ENCODE measurements around the gene TTC3. TPM values are rescaled to one million over a fixed set of nuclear protein-coding genes. Genes with fewer than 3 reads are reported as not detected.

TTC3 gene
- polyA plus RNA-seq, 1 donor from 2014 or later: 332 TPM

DNA sequence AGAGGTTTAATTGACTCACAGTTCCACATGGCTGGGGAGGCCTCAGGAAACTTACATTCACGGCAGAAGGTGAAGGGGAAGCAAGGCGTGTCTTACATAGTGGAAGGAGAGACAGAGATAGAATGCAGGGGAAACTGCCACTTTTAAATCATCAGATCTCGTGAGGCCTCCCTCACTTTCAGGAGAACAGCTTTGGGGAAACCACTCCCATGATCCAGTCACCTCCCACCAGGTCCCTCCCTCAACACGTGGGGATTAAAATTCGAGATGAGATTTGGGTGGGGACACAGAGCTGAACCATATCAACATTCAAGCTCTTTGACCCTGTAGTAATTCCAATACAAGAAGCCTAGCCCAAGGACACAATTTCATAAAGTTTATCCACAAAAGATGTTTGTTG, 13.9 kb upstream of the TTC3 start:
- Histone ChIP-seq H3K27ac (ENCODE audit: low read length) (peak overlapping the region; percentile 97), H3K27me3 (ENCODE audit: insufficient read depth, low read depth, low read length) (no peaks in the 10 kb centered on the region), H3K4me3 (ENCODE audit: low read length) (no peak overlapping the region), H3K9me2 (ENCODE audit: insufficient read depth, low read length) (no peaks in the 10 kb centered on the region), H4K20me1 (ENCODE audit: insufficient read depth) (no peaks in the 10 kb centered on the region), H3K9ac (ENCODE audit: low read length) (no peak overlapping the region), H2AFZ (ENCODE audit: low read depth, low read length) (no peak overlapping the region), H3K36me3 (ENCODE audit: insufficient read depth, low read length) (no peaks in the 10 kb centered on the region), H3F3A (ENCODE audit: insufficient read depth, low read length, poor library complexity, severe bottlenecking) (peaks cover 5% of the 10 kb centered on the region), H3K9me3 (ENCODE audit: low read length) (no peaks in the 10 kb centered on the region), H3K4me2 (ENCODE audit: low read length) (no peak overlapping the region), H3K79me2 (replicated peaks; ENCODE audit: insufficient read depth, low read length) (no peaks in the 10 kb centered on the region)
- no peak for TF ChIP-seq TAF1 (IDR thresholded peaks at IDR 0.05; ENCODE audit: low read depth)
- no peak for TF ChIP-seq EZH2 (IDR thresholded peaks at IDR 0.05; ENCODE audit: borderline replicate concordance, insufficient read depth, low read length, poor library complexity, severe bottlenecking)
- TF ChIP-seq, protein P1, sequence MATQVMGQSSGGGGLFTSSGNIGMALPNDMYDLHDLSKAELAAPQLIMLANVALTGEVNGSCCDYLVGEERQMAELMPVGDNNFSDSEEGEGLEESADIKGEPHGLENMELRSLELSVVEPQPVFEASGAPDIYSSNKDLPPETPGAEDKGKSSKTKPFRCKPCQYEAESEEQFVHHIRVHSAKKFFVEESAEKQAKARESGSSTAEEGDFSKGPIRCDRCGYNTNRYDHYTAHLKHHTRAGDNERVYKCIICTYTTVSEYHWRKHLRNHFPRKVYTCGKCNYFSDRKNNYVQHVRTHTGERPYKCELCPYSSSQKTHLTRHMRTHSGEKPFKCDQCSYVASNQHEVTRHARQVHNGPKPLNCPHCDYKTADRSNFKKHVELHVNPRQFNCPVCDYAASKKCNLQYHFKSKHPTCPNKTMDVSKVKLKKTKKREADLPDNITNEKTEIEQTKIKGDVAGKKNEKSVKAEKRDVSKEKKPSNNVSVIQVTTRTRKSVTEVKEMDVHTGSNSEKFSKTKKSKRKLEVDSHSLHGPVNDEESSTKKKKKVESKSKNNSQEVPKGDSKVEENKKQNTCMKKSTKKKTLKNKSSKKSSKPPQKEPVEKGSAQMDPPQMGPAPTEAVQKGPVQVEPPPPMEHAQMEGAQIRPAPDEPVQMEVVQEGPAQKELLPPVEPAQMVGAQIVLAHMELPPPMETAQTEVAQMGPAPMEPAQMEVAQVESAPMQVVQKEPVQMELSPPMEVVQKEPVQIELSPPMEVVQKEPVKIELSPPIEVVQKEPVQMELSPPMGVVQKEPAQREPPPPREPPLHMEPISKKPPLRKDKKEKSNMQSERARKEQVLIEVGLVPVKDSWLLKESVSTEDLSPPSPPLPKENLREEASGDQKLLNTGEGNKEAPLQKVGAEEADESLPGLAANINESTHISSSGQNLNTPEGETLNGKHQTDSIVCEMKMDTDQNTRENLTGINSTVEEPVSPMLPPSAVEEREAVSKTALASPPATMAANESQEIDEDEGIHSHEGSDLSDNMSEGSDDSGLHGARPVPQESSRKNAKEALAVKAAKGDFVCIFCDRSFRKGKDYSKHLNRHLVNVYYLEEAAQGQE (IDR thresholded peaks at IDR 0.05; ENCODE audit: borderline replicate concordance): no peak
- TF ChIP-seq POLR2AphosphoS5 (IDR thresholded peaks at IDR 0.05): no peak
- TF ChIP-seq, protein P2, sequence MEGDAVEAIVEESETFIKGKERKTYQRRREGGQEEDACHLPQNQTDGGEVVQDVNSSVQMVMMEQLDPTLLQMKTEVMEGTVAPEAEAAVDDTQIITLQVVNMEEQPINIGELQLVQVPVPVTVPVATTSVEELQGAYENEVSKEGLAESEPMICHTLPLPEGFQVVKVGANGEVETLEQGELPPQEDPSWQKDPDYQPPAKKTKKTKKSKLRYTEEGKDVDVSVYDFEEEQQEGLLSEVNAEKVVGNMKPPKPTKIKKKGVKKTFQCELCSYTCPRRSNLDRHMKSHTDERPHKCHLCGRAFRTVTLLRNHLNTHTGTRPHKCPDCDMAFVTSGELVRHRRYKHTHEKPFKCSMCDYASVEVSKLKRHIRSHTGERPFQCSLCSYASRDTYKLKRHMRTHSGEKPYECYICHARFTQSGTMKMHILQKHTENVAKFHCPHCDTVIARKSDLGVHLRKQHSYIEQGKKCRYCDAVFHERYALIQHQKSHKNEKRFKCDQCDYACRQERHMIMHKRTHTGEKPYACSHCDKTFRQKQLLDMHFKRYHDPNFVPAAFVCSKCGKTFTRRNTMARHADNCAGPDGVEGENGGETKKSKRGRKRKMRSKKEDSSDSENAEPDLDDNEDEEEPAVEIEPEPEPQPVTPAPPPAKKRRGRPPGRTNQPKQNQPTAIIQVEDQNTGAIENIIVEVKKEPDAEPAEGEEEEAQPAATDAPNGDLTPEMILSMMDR (IDR thresholded peaks at IDR 0.05; ENCODE audit: poor library complexity, severe bottlenecking): no peak
- TF ChIP-seq SMC3 (conservative IDR thresholded peaks at IDR 0.05; ENCODE audit: poor library complexity): no peak
- TF ChIP-seq RAD21 (conservative IDR thresholded peaks at IDR 0.05): no peak
- TF ChIP-seq EP300 (conservative IDR thresholded peaks at IDR 0.05; ENCODE audit: poor library complexity, severe bottlenecking): no peak
- no peak for TF ChIP-seq MXI1 (conservative IDR thresholded peaks at IDR 0.05; ENCODE audit: poor library complexity, severe bottlenecking)

- Histone ChIP-seq H2AFZ (ENCODE audit: low read depth, low read length) (no peak overlapping the region), H3K9ac (ENCODE audit: low read length) (peak overlapping the region; percentile 67), H3F3A (ENCODE audit: insufficient read depth, low read length, poor library complexity, severe bottlenecking) (peaks cover 5% of the 10 kb centered on the region), H3K4me2 (ENCODE audit: low read length) (peak overlapping the region; percentile 56), H3K27me3 (ENCODE audit: insufficient read depth, low read depth, low read length) (no peaks in the 10 kb centered on the region), H3K9me3 (ENCODE audit: low read length) (no peaks in the 10 kb centered on the region), H3K27ac (ENCODE audit: low read length) (peak overlapping the region; percentile 97), H3K4me3 (ENCODE audit: low read length) (peak overlapping the region; percentile 50), H3K36me3 (ENCODE audit: insufficient read depth, low read length) (no peaks in the 10 kb centered on the region), H4K20me1 (ENCODE audit: insufficient read depth) (no peaks in the 10 kb centered on the region), H3K9me2 (ENCODE audit: insufficient read depth, low read length) (no peaks in the 10 kb centered on the region), H3K79me2 (replicated peaks; ENCODE audit: insufficient read depth, low read length) (peaks cover 5% of the 10 kb centered on the region)
- no peak for TF ChIP-seq TAF1 (IDR thresholded peaks at IDR 0.05; ENCODE audit: low read depth)
- TF ChIP-seq EP300 (conservative IDR thresholded peaks at IDR 0.05; ENCODE audit: poor library complexity, severe bottlenecking): peak; percentile 90
- peak; percentile 65 for TF ChIP-seq SMC3 (conservative IDR thresholded peaks at IDR 0.05; ENCODE audit: poor library complexity)
- TF ChIP-seq EZH2 (IDR thresholded peaks at IDR 0.05; ENCODE audit: borderline replicate concordance, insufficient read depth, low read length, poor library complexity, severe bottlenecking): no peak
- TF ChIP-seq MXI1 (conservative IDR thresholded peaks at IDR 0.05; ENCODE audit: poor library complexity, severe bottlenecking): peak; percentile 37
- TF ChIP-seq POLR2AphosphoS5 (IDR thresholded peaks at IDR 0.05): peak; percentile 93
- TF ChIP-seq, protein P2 (IDR thresholded peaks at IDR 0.05; ENCODE audit: poor library complexity, severe bottlenecking): peak; percentile 54
- TF ChIP-seq, protein P1 (IDR thresholded peaks at IDR 0.05; ENCODE audit: borderline replicate concordance): peak; percentile 61
- peak; percentile 62 for TF ChIP-seq RAD21 (conservative IDR thresholded peaks at IDR 0.05)
Measured at GRCh38 chr21:37060296-37060695, 12.8 kb upstream of the TTC3 start.

Measured in neural cell (in vitro differentiated cells).